Measurements from ENCODE around the gene ID2.
A peak's percentile ranks its signal among the peaks of the same experiment; 100 is the strongest.

The ID2 gene, protein sequence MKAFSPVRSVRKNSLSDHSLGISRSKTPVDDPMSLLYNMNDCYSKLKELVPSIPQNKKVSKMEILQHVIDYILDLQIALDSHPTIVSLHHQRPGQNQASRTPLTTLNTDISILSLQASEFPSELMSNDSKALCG

DNA sequence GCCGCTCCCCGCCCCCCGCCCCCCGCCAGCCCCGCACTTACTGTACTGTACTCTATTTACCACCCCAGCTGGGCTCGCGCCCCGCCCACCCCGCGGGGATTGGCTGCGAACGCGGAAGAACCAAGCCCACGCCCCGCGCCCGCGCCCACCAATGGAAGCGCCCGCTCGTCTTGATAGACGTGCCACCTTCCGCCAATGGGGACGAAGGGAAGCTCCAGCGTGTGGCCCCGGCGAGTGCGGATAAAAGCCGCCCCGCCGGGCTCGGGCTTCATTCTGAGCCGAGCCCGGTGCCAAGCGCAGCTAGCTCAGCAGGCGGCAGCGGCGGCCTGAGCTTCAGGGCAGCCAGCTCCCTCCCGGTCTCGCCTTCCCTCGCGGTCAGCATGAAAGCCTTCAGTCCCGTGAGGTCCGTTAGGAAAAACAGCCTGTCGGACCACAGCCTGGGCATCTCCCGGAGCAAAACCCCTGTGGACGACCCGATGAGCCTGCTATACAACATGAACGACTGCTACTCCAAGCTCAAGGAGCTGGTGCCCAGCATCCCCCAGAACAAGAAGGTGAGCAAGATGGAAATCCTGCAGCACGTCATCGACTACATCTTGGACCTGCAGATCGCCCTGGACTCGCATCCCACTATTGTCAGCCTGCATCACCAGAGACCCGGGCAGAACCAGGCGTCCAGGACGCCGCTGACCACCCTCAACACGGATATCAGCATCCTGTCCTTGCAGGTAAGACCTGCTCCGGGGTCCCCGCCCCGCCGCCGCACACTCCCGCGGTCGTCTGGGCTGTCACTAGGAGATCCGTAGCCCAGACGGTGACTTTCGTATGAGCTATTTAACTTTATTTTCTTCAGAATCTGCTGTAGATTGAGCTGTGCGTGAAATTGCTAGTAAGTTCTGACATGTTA is at the start of gene ID2:
ID2 (plus strand) TSS at position 271 of the 907 bp plus-strand sequence; CDS start at position 381, 110 bp downstream.
- DNase-seq: peak; percentile 98

DNA sequence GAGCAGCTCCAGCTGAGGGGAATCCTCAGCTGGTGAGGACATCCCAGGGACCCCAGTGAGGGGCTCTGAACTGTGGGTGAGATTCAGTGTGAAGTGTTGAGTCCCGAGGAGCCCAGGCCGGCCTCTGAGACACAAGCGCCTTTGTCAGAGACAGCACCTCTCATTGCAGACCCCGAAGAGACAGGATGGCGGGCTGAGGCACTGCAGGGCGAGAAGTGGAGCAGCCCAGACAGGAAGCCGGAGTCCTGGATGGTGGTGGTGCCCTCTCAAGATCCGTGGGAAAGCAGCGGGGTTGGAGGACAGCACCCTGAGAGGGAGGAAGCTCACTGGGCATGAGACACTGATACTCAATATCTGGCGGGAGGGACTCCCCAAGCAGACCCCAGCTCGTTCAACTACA is 49.1 kb upstream of the ID2 start:
- no peak for DNase-seq

DNA sequence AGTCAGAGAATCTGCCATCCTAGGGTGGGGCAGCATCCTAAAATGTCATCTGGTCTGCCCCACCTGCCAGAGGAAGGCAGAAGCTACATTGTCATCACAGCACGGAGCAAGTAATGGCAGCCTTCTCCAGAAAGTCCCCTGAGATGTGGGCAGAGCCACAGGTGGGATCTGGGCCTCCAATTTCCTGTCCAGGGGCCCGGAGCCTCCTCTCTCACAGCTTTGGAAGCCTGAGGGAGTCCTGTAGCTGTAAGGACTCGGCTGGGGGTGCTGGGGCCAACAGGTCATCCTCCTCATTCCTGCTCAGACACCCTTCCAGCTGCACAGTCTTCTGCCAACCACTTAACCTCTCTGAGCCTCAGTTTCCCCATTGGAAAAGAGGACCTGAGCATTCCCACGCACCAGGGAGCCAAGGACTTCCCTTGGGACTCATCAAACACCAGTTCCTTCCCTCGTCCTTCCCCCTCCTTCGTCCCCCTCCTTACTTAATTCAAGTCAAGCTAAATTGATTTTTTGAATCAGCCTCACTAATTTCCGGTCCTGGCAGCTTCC is 48.6 kb upstream of the ID2 start:
- no peak for DNase-seq

DNA sequence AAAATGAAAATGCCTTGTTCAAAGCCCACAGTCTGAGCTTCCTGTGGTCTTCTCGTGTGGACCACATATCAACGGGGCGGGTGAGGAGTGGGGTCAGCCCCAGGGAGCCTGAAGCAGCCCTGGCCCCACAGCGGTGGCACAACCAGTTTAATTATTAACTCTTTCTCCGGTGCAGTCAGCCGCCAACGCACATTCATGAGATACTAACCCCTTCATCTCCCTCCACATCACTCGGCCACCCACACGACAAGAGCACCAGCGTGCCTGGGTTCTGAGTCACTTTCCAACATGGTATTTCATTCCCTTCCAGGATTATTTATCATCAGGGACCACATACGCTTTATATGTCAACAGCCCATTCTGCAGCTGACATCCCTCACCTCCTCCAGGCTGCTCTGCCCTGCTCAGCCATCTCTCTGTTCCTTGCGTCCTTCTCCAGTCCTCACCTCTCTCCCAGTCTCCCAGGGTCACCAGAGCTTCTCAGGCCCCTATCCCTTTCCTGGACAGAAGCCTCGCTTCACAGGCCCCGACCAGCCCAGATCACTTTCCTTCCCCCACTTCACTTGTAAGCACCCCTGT is 48.0 kb upstream of the ID2 start:
- DNase-seq: no peak

DNA sequence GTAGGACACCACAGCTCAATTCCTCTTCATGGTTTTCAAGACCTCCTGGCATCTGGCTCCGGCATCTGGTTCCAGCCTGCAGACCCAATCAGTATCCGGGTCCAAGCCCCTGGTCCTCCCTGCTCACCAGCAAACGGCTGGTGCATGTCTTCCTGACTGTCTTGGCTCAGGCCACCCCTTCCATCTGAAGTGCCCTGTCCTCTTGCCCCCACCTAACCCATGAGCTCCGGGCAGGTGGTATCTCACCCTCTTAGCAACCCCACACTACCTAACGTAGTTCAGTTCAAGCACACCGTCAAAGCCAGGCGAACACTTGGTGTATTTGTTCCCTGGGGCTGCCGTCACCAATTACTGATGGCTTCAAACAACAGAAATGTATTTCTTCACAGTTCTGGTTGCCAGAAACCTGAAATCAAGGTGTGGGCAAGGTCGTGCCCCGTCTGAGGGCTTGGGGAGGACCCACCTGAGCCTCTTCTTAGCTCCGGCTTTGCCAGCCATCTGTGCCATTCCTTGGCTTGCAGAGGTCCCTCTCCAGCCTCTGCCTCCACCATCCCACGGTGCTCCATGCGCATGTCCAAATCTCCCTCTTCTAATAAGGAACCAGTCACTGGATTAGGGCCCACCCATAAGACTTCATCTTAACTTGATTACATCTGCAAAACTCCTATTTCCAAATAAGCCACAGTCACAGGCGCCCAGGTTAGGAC is 47.2 kb upstream of the ID2 start:
- no peak for DNase-seq

DNA sequence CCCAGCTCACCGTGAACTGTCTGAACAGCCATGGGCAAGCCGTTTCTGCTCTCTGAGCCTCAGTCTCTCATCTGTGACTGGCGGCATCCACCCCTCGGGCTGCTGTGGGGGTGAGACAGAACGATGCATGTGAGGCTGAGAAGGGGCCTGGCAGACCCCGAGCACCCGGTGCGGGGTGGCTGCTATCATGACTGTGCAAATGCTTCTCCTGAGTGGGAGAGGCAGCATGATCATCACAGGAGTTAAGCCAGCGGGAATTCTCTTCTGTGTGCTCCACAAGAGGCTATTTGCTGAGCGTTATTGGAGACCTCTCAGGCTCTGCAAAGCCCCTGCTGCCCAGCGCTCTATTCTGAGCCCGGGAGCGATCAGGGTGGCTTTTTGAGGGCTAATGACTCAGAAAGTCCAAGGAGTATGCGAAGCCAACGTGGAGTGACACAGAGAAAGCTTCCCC is 45.8 kb upstream of the ID2 start:
- no peak for DNase-seq

DNA sequence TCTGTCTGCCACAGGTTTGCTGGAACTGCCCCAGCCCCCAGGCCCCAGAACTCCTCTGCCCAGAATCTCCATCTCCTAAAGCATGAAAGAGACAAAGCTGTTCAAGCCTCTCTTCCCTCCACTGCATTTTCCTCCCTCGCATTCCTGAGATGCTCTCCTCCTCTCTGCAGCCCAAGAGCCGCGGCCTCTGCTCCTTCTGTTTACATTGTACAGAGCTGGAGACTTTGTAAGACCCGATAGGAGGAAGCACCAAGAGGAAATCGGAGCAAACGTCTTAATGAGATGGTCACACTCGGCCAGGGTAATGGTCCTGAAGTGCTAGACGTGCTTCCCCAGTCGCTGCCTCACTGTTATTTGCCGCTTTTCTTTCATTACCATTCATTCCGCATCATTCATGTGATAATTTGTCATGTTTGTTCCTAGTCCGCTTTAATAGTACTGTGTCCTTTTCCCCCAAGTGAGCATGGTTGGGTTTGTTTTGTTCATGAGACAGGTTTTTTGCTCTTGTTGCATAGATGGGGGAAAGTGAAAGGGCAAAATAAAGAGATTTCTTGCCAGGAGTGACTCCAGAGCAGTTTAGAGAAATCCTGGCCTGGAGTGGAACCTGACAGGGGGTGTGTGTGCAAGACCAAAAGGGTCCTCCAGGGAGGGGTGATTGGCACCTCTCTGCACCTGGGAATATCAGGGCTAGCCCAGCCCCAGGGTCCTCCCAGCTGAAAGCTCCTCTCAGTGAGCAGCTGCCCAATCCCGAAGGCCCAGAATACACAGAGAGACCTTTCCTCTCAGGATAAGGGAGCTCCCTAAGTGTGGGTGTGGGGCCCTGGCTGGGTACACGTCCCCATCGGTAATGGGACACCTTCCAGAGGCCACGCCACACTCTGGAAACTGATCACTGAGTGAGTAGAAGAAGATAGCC is 44.9 kb upstream of the ID2 start:
- DNase-seq: no peak

DNA sequence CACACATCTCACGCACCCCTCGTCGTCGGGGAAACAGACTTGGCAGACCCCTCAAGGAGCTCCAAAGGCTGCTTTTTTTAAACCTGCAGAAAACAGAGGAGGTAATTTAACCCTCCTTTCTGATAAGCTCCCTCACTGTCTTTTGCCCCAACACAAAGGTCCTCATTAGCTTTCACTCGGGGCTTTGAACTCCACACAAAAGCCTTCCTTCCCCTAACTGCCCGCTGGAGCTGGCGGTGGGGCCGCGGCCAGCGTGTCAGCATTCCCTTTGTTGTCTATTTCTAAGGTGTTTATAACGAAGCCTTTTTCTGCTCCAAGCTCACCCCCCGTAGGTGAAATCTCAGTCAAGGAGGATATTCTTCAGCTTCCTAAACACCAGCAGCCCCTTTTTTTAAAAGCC is 43.5 kb upstream of the ID2 start:
- DNase-seq: no peak

DNA sequence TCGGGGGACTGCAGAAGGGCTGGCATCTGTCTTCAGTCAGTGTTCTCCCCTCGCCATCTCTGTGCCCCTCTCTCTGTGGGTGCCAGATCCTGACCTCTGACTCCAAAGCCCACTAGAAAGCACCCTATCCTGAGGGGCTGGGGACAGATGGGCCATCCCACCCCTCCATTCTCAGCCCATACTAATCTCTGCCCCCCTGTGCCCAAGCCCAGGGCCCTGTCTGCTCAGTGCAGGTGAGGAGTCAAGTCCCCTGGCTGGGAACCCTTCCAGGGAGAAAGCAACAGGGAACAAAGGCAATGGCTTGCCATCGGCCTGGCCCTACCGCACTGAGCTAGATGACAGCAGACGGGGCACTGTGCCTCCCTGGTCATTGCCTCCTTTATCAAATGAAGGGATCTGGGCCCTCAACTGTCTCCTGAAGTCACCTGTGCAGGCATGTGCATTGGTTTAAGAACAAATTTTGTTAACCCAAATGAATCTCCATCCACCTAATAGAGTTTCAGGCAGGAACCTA is 42.7 kb upstream of the ID2 start:
- DNase-seq: no peak

DNA sequence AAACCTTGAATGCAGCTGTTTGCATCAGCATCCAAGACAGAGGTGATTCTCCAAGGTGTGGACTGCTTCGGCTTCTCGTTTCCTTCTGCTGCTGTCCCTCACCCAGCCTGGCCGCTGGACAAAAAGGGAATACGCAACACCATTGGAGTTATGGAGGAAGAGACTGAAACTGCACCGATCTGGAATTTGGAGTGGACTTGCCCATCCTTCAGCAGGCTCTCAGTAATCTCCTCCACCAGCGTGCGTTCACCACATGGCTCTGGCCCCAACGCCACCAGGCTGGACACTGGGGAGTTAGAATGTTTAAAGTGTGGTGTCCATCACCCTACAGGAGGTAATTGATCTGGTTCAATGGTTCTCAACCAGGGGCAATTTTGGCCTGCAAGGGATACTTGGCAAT is 41.4 kb upstream of the ID2 start:
- DNase-seq: no peak

DNA sequence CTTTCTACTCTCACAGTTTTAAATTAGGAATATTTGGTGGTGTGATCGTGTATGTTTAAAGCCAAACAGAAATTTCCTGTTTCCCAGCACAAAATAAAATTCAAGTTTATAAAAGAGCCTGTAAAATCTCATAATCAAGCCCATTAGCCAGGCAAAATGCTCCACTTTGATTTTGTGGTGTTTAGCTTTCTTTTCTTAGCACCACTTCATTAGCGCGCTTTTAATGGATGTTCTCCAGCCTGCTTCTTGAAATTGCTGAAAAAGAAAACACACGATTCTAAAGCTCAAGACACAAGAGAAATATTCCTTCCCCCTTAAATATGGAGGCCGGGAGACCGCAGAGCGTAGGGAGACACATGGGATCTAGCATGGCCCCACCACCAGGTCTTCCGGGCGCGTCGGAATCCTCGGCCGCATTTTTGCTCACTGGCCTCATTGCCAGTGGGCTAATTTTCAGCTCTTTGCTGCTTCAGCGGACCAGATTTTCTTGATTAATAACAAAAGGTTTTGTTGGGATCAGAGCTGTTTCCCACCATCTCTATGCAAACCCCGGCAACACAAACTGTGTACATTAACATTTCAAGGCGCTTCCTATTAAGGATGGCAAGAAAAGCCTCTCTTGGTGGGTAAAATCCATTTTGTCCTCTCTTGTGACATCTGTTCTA is 40.4 kb upstream of the ID2 start:
- DNase-seq: no peak

DNA sequence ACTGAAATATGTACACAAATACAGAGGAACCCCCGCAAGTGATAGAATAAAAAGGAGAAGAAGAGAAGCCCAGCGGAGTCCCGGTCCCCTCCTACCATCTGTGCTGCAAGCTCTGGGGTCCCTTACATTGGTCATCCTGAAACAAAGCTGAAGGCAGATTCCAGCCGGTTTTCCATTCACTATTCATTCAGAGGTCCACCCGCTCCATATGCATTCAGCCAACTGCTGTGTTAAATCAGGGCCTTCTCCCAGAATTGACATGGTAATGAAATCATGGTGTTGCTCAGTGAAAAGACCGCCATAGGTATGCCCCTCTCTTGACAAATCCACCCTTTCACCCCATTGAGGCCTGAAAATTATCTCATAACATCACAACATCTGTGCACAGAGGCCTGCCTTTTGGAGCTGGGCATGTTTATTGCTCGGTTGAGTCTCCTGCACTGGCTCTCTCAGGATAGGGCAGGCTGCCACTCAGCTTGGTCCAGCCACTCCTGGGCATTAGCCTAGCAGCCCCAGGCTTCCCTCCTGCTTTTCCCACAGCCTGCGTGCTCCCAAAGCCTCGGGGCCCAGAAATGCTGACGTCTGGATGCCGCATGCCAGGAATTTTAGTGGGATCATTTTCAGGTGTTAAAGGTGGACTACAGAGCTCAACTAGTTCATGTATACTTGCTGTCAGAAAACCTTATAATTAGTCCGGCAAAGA is 39.3 kb upstream of the ID2 start:
- DNase-seq: no peak

DNA sequence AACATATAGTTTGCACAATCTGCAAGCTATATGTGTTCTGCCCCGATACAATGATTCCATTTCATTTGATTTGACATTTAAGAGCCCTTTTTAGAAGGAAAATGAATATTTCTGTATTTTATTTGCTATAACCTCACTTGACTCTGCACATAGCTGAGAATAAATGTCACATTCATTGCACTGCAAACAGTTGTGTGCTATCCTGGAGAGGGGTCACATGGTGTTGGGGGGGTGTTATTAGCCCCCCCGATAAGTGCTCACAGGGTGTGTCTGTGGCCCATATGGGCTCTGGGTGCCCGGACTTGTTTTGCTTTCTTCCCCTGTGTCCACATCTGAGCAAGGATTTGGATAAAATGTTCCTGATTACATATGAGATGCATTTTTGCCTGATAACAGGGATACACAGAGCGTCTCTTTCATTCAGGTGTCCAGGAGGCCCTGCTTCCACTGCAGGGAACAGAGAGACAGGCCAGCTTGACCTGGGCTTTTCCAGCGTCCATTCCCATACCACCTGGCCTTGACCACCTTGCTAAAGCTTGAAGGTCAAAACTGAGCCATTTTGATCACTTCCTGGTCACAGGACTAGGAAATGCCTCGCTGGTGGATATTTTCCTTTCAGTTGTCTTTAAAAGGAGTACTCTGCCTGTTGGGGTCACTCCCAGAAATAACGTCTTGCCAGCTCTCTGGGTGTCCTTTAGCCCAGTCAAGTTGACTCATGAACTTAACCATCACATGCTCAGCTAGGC is 38.4 kb upstream of the ID2 start:
- DNase-seq: no peak

DNA sequence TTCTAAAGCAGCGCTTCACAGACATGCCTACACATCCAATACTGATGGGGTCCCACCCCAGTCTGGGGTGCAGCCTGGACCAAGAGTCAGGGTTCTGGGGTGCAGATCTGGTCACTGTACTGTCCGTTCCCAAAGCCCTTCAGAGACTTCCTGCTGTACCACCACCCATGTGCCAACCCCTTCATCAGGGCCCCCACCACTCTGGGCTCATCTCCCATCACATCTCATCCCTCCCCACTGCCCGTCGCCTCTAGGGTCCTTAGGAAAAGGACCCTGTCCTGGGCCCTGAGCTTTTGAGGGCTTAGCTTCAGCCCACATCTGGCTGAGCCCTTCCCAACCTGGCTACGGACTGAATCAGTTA is 37.9 kb upstream of the ID2 start:
- DNase-seq: no peak

DNA sequence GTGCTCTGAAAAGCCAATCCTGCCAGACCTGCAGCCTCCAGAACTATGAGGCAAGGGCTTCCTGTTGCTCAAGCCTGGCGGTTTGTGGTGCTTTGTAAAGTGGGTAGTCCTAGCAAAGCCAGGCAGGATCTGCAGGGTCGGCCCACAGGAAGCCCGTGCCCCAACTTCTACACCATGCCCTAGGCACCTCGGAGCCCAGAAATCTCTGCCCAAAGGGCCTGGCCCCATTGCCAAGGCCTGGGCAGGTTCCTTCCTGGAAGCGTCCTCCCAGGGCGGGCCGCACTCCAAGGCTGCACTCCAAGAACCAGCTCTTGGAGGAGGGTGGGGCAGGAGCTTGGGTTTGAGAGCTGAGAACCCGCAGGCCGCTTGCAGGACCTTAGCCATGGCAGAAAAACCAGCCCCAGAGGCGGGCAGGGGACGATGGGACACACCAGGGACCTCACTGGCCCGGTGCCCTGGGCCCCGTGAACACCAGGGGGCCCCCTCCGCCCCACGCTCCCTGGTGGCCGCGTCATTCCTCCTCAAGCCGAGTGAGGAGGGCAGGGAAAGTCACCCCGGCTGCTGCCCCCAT is 37.2 kb upstream of the ID2 start:
- no peak for DNase-seq

DNA sequence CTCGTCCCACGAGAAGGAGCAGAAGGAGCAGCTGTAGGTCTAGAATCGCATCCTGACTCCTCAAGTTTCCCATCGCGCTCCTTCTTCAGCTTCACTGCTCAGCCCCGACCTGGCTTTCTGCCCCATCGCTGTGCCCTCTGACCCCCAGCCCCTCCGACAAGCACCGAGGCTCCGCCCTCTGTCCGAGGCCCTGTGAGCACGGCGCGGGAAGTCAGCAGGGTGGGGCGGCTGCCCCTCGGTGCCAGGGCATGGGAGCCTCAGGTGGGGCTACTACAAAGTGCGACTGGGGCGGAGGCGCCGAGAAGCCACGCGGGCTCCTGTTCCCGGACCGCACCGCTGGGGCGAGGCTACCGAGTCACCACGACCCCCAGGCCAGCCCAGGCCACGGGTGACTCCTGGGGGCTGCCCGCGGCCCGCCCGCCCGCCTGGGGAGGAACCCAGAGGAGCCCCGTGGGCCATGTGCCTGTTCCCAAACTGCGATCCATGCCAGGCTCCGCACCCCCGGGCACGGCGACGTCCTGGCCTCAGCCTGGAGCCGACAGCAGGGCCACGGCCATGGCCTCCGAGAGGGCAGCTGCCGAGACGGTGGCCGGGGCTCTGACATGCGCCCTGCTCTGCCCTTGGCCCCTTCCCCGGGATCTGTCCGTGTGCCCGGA is 36.6 kb upstream of the ID2 start:
- DNase-seq: no peak

DNA sequence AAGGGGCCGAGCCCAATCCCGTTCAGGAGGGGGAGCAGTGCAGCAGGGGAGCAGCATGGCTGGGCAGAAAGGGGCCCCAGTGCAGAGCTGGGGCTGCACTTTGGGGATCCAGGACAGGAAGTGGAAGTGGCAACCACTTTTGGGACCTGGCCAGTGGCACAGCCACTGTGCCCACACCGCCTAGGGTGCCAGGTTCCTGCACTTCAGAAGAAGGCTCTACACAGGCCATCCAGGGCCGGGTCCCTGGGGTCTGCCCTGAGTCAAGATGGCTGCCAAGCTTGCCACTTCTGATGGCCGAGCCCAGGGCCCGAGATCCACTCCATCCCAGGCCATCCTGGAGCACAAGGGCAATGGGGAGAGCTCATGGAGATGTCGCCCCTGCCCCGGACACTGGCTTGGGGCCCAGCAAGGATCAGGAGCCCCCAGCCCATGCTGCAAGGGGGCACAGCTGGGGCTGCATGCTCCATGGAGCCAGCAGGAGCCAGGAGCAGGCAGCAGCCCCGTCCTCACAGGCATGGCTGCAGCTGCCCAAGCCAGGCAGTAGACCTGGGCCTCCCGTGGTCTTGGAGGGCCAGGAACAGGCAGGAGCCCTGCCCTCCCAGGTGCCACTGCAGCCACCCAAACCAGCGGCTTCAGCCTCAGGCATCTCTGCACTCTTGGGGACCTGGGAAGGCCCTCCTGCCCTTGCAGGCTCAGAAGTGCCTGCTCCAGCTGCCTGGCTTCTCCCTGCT is 35.0 kb upstream of the ID2 start:
- DNase-seq: no peak

DNA sequence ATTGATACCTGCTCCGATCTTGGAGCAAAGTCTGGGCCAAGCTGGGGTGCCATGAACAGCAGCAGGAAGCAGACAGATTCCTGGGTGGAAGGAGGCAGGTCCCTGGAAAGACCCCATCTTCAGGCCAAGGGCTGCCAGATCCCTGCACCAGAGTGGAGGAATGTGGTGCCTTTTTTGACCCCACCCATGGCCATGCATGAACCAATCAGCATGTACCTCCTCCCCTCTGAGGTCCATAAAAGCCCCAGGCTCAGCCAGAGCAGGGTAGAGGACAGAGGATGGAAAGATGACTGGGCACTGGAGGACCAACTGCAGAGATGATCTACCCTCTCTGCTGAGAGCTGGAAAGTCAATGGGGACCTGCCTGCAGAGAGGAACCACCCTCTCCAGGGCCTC is 34.4 kb upstream of the ID2 start:
- no peak for DNase-seq

Data from NCI-H446 treated with DMSO at 0.1 percent for 48 hours (cell line).